NCI-H2227 (cell line): ENCODE data around the gene XRN1.
"Not testable (repeated sequence)": the region's sequence is repeated elsewhere in the genome, so short reads cannot be mapped to it uniquely, and the experiment has no call there.

ENCODE experiments used
- DNase-seq: peaks from one replicate; lab custom pipeline; 2025; ENCODE audit not compliant: unreplicated experiment; lab: John Stamatoyannopoulos, UW

The XRN1 gene

DNA sequence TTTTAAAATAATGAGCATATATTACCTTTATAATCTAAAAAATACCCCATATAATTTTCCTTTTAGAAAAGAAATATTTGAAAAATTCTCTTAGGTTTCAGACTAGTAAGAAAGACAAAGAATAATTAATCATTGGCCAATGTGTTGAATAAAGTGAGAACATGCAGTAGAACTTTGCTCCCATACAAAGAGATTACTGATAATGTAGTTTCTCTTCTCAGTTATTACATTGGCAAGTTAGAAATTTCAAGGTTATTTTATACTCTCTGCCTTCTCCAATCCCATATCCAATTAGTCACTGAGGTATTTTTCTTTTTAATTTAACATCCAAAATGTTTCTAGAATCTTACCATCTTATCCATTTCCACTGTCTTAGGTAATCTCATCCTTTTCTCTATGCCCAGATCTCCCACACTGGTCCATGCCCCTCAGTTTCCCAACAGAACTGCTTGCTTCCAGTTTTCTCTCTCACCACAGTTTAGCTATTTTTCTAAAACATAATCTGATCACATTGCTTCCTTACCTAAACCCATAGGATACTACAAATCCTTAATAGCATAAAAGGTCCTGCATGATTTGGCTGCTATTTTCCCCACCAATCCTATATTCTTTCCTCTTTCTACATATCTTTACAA is 10.8 kb downstream of the XRN1 start:
- DNase-seq: no peak

DNA sequence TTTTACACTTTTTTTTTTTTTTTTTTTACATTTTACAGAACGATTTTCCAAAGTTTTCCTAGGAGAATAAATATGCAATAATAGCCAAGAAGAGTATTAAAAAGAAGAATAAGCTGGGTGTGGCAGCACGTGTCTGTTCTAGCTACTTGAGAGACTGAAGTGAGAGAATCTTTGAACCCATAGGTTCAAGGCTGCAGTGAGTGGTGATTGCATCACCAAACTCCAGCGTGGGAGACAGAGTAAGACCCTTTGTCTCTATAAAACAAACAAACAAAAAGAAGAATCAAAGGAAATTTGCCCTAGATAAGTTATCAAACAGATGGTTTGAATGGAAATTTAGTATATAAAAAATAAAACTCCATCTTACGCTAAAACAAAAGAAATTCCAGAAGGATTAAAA is 13.3 kb downstream of the XRN1 start:
- DNase-seq: no peak

GRCh38 chr3:142433110-142433509 is 14.7 kb downstream of the XRN1 start:
- DNase-seq: no peak

- DNase-seq: no peak
Measured at GRCh38 chr3:142429582-142429981, 18.3 kb downstream of the XRN1 start.

GRCh38 chr3:142424754-142425153 is 23.1 kb downstream of the XRN1 start:
- no peak for DNase-seq

- no peak for DNase-seq
Measured at GRCh38 chr3:142418926-142419592, 28.8 kb downstream of the XRN1 start.

- no peak for DNase-seq
Measured at GRCh38 chr3:142417302-142417701, 30.5 kb downstream of the XRN1 start.

DNA sequence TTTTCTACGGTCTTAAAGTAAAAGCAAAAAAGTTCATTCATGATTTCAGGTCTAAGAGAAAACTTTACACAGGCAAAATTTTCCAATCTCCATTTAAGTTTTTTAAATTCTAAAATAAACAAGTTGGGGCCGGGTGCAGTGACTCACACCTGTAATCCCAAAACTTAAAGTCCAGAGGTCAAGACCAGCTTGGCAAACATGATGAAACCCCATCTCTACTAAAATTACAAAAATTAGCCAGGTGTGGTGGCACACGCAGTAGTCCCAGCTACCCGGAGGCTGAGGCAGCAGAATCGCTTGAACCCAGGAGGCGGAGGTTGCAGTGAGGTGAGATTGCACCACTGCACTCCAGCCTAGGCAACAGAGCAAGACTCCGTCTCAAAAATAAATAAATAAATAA is 47.3 kb downstream of the XRN1 start:
- not testable (repeated sequence) for DNase-seq

GRCh38 chr3:142394921-142395622 is 52.8 kb downstream of the XRN1 start:
- no peak for DNase-seq

- no peak for DNase-seq
Measured at GRCh38 chr3:142385078-142385477, 62.8 kb downstream of the XRN1 start.

DNA sequence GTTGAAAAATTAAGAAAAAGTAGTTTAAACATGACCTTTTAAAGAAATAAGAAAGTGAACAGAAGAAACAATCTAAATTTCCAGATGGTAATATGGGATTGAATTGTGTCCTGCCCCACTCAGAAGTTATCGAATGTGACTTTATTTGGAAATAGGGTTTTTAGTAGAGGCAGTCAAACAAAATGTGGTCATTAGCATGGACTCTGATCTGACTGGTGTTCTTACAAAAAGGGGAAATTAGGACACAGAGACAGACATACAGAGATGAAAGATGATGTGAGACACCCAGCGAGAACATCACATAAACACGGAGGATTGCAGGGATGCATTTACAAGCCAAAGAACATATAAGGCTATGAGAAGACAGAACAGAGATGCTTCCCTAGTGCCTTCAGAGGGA is 73.2 kb downstream of the XRN1 start:
- no peak for DNase-seq

DNA sequence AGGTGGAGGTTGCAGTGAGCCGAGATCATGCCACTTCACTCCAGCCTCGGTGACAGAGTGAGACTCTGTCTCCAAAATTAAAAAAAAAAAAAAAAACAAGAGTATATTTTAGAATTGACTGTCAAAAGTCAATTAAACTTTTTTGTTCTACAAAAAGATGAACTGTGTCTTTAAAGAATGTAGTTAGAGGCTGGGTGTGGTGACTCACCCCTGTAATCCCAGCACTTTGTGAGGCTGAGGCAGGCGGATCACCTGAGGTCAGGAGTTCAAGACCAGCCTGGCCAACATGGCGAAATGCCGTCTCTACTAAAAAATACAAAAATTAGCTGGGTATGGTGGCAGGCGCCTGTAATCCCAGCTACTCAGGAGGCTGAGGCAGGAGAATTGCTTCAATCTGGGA is 78.3 kb downstream of the XRN1 start:
- DNase-seq: not testable (repeated sequence)

DNA sequence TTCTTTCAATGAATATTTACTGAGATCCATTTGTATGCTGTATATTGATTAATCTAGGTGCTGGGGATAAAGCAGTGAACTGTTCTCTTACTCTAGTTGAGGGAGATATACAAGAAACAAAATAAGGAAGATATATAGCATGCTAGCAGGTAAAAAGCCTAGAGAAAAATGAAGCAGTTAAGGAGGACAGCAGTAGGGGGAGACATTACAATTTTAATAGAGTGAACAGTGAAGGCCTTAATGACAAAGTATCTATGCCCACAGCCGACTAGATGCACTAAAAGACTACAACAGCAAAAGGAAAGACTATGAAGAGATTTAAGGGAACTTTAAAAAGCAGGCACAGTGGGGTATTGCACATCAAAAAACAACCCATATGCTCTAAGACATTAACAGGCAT is 81.4 kb downstream of the XRN1 start:
- no peak for DNase-seq

DNA sequence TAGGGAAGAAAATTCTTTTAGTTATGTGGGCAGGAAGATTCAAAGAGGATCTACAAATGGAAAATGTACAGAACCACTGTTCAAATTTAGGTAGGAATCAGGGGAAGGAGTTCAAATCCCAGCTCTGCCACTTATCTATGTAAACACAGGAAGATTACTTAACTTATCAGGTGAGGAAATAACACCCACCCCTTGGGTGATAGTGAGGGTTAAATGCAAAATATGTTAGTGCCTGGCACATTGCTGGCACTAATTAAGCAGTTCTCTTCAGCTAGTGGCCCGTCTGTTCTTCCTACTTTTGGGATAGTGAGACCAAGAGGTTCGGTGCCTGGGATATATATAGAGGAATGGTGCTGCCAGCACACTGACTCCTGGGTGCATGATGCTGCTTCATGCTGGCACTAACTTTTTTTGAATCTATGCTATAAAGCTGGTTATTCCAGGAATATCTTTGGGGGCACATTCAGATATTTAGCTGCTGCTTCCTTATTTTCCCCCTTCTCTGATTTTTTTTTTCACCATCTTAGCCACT is 83.8 kb downstream of the XRN1 start:
- no peak for DNase-seq

DNA sequence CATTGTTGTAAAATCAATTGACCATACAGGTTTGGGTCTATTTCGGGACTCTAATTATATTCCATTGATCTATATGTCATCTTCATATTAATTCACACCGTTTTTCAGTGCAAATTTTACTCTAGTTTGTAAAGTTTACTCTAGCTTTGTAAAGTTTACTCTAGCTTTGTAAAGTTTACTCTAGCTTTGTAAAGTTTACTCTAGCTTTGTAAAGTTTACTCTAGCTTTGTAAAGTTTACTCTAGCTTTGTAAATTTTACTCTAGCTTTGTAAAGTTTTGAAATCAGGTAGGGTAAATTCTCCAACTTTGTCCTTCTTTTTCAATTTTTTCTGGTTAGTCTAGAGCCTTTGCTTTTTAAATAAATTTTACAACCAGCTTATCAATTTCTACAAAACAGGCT is 84.4 kb downstream of the XRN1 start:
- DNase-seq: not testable (repeated sequence)

GRCh38 chr3:142359367-142359766 is 88.5 kb downstream of the XRN1 start:
- DNase-seq: no peak

DNA sequence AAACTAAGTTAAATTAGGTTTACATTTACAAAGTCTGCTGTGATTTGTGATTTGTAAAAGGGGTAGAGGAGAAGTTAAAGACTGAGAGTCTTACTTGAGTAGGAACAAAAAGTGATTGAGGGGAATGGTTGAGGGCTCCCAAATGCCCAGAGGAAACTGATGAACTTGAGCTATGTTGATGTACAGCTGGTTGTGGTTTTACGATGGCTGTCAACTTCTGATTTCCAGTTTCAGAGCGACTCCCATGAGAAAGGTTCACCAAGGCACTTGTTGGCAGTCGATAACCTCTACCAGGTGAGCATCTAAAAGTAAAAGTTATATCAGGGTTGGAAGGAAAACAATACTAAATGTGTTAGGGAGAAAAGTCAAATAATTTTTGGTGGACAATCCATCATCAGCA is 91.0 kb downstream of the XRN1 start:
- no peak for DNase-seq

GRCh38 chr3:142355692-142356091 is 92.1 kb downstream of the XRN1 start:
- no peak for DNase-seq

GRCh38 chr3:142354076-142354475 is 93.8 kb downstream of the XRN1 start:
- no peak for DNase-seq

DNA sequence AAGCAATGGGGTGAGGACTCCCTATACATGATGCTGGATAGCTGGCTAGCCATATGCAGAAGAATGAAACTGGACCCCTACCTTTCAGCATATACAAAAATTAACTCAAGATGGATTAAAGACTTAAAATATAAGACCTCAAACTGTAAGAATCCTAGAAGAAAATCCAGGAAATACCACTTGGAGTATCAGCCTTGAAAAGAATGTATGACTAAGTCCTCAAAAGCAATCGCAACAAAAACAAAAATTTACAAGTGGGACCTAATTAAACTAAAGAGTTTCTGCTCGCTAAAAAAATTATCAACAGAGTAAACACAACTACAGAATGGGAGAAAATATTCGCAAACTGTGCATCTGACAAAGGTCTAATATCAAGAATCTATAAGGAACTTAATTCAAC is 94.3 kb downstream of the XRN1 start:
- no peak for DNase-seq

- DNase-seq: not testable (repeated sequence)
Measured at GRCh38 chr3:142352698-142353097, 95.1 kb downstream of the XRN1 start.

DNA sequence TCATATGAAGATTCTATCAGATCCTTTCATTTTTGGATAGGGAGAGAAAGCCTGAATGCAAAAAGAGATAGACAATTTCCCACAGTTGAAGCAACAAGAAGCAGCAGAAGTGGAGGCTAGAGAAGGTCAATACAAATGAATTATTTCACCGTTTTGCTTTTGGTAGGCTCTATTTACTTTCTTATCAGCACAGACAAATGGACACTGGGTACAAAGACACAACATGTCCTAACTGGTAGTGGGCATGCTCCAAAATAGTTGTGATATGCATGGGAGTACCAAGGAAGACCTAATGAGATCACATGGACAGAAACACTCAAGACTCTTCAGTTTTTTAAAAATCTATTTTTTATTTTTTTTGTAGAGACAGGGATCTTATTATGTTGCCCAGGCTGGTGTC is 99.4 kb downstream of the XRN1 start:
- DNase-seq: no peak
